Coronary artery (tissue), 2 donors: Measurements from ENCODE around the gene USP12.
"Not testable (repeated sequence)": the region's sequence is repeated elsewhere in the genome, so short reads cannot be mapped to it uniquely, and the experiment has no call there.

Experiments
- DNase-seq: peaks from one replicate; pipeline ENCODE4 v3.0.0-alpha.2; 2017; ENCODE audit warnings: low spot score
- H3K27ac ChIP-seq, 2 donors: fragments of 200-600 bp; sonication (generic); one replicate each; pipeline ENCODE4 v1.5.1; 2016 to 2019
- H3K4me3 ChIP-seq: fragments of 200-600 bp; sonication (generic); 2 replicates; pipeline ENCODE4 v1.5.1; 2016; ENCODE audit warnings: mild to moderate bottlenecking, moderate library complexity
- TF ChIP-seq, protein P1 (sequence below): fragments of 200-600 bp; sonication (generic); IDR thresholded peaks from one replicate; pipeline ENCODE4 v1.5.1; 2019; ENCODE audit warnings: antibody characterized with exemption

Gene USP12, protein sequence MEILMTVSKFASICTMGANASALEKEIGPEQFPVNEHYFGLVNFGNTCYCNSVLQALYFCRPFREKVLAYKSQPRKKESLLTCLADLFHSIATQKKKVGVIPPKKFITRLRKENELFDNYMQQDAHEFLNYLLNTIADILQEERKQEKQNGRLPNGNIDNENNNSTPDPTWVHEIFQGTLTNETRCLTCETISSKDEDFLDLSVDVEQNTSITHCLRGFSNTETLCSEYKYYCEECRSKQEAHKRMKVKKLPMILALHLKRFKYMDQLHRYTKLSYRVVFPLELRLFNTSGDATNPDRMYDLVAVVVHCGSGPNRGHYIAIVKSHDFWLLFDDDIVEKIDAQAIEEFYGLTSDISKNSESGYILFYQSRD

DNA sequence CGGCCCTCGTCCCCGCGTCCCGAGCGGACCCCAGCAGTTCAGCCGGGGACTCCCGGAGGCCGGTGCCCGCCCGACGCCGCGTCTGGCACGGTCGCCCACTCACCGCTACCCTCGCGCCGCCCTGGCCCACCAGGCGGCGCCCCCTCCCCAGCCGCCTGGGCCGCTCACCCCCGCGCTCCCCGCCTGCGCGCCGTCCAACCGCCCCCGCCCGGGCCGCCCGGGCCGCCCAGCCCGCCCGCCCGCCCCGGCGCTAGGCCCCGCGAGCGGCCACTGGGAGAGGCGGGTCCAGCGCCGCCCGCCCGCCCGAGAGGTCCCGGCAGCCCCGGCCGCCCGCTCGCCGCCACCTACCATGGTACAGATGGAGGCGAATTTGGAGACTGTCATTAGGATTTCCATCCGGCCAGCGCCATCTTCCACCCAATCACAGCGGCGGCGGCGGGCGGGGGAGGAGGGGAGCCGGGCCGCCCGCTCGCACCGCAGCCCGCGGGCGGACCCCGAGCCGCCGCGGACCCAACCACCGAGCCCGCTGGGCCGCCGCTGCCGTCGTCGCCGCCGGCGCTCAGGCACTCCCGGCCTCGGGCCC is at the start of gene USP12:
TSS of gene USP12 (minus strand) at position 568 of the 583 bp plus-strand sequence. CDS start at position 396, 172 bp downstream.
- TF ChIP-seq, protein P1, sequence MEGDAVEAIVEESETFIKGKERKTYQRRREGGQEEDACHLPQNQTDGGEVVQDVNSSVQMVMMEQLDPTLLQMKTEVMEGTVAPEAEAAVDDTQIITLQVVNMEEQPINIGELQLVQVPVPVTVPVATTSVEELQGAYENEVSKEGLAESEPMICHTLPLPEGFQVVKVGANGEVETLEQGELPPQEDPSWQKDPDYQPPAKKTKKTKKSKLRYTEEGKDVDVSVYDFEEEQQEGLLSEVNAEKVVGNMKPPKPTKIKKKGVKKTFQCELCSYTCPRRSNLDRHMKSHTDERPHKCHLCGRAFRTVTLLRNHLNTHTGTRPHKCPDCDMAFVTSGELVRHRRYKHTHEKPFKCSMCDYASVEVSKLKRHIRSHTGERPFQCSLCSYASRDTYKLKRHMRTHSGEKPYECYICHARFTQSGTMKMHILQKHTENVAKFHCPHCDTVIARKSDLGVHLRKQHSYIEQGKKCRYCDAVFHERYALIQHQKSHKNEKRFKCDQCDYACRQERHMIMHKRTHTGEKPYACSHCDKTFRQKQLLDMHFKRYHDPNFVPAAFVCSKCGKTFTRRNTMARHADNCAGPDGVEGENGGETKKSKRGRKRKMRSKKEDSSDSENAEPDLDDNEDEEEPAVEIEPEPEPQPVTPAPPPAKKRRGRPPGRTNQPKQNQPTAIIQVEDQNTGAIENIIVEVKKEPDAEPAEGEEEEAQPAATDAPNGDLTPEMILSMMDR, result no peak
- DNase-seq, result no peak
- Histone ChIP-seq H3K4me3 (peak within 1 kb of the TSS; percentile 92), H3K27ac (peak within 1 kb of the TSS; percentile 96)

DNA sequence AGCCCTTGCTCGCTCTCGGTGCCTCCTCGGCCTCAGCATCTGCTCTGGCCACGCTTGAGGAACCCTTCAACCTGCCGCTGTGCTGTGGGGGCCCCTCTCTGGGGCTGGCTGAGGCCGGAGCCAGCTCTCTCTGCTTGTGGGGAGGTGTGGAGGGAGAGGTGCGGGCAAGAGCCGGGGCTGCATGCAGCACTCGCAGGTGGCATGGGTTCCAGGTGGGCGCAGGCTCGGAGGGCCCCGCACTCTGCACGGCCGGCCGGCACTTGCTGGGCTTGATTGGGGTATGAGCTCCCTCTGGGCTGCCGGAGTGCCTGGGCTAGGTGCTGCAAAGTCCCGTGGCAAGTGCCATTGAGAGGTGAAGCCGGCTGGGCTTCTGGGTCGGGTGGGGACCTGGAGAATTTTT is 48.0 kb upstream of the USP12 start:
- no peak overlapping the region for H3K27ac ChIP-seq
- TF ChIP-seq, protein P1, result no peak
- no peak for DNase-seq
- H3K4me3 ChIP-seq, result no peak overlapping the region

- not testable (repeated sequence) for H3K27ac ChIP-seq, DNase-seq, H3K4me3 ChIP-seq
Observed at GRCh38 chr13:27218861-27219260, 47.2 kb upstream of the USP12 start.

GRCh38 chr13:27217791-27218190 is 46.2 kb upstream of the USP12 start:
- DNase-seq, H3K27ac ChIP-seq, H3K4me3 ChIP-seq: not testable (repeated sequence)

DNA sequence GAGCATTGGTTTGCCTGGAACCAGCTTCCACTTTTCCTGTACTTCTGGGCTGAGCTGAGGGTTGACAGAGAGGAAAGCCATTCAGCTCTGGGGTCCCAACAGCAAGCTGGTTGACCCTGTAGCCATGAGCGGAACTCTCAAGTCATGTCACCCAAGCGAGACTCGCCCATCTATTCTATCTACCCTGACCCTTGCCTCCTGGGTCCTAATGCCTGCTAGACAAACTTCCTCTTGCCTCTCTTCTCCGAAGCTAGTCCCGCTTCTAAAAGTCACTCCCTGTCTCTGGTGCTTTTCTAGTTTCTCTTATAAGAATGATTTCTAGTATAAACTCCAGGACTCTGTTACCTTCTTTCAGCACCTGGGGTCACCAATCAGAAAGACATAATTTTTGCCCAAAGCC is 41.8 kb upstream of the USP12 start:
- not testable (repeated sequence) for DNase-seq, H3K27ac ChIP-seq, H3K4me3 ChIP-seq

GRCh38 chr13:27211771-27212364 is 40.3 kb upstream of the USP12 start:
- Histone ChIP-seq H3K4me3 (no peak overlapping the region), H3K27ac (no peak overlapping the region)
- TF ChIP-seq, protein P1, result no peak
- no peak for DNase-seq

- TF ChIP-seq, protein P1, result no peak
- Histone ChIP-seq H3K4me3 (no peak overlapping the region), H3K27ac (no peak overlapping the region)
- DNase-seq, result no peak
Observed at GRCh38 chr13:27211271-27211670, 39.7 kb upstream of the USP12 start.

GRCh38 chr13:27208514-27208913 is 36.9 kb upstream of the USP12 start:
- no peak for DNase-seq
- no peak overlapping the region for H3K4me3 ChIP-seq
- TF ChIP-seq, protein P1, result no peak
- H3K27ac ChIP-seq, result no peak overlapping the region
